IMR-90 (cell line): ENCODE measurements around the gene LCMT2. TPM values are rescaled to one million over a fixed set of nuclear protein-coding genes. Genes with fewer than 3 reads are reported as not detected.

Experiments used
- ATAC-seq: fragments of 200-7000 bp; cut with Tn5 transposase; 2 replicates; pipeline ENCODE4 v1.9.1; 2020; ENCODE audit warnings: low read depth, mild to moderate bottlenecking, moderate library complexity
- BruUV-seq: library from RNA; stranded (reverse); fragments of 400-500 nt; replicated peaks from 2 replicates; lab custom pipeline; 2021; lab: Mats Ljungman, UMichigan
- CTCF ChIA-PET: fragments of 300-600 bp; formaldehyde crosslinking; extraction: SDS; loops from one replicate; lab custom pipeline; 2021; ENCODE audit warnings: antibody characterized with exemption; lab: Yijun Ruan, JAX
- POLR2A ChIA-PET: fragments of 300-600 bp; sonication (Branson Sonifier 250); formaldehyde crosslinking; loops from one replicate; lab custom pipeline; 2022; ENCODE audit warnings: antibody characterized with exemption; ENCODE audit not compliant: unreplicated experiment; lab: Charles Lee
- DNase-seq: peaks from one replicate; pipeline ENCODE4 v3.0.0; 2013
- H2AFZ ChIP-seq: replicated peaks from 2 replicates; pipeline ENCODE3; 2013; ENCODE audit warnings: low read length, mild to moderate bottlenecking; ENCODE audit not compliant: poor library complexity
- H2AK5ac ChIP-seq: 2 replicates; pipeline ENCODE4 v1.6.1; 2013; ENCODE audit warnings: low read depth, low read length, inconsistent platforms
- H2AK9ac ChIP-seq: replicated peaks from 2 replicates; pipeline ENCODE3; 2013; ENCODE audit warnings: mild to moderate bottlenecking, low read depth, low read length, moderate library complexity; ENCODE audit not compliant: poor library complexity
- H2BK120ac ChIP-seq: 2 replicates; pipeline ENCODE4 v1.6.1; 2013; ENCODE audit warnings: low read depth, low read length, inconsistent platforms
- H2BK15ac ChIP-seq: 3 replicates; pipeline ENCODE4 v1.6.1; 2013; ENCODE audit warnings: low read depth, low read length, inconsistent platforms
- H2BK20ac ChIP-seq: 2 replicates; pipeline ENCODE4 v1.6.1; 2013; ENCODE audit warnings: low read depth, mild to moderate bottlenecking, inconsistent platforms, low read length, moderate library complexity
- H2BK5ac ChIP-seq: 2 replicates; pipeline ENCODE4 v1.6.1; 2013; ENCODE audit warnings: mild to moderate bottlenecking, low read depth, low read length, inconsistent platforms; ENCODE audit not compliant: poor library complexity, severe bottlenecking
- H3K14ac ChIP-seq: replicated peaks from 2 replicates; pipeline ENCODE4 v1.6.1; 2013; ENCODE audit warnings: low read depth, low read length, inconsistent platforms
- H3K18ac ChIP-seq: 2 replicates; pipeline ENCODE4 v1.6.1; 2013; ENCODE audit warnings: low read depth, low read length, control low read depth
- H3K23ac ChIP-seq: 2 replicates; pipeline ENCODE4 v1.6.1; 2013; ENCODE audit warnings: low read depth, low read length, inconsistent platforms
- H3K27ac ChIP-seq: 2 replicates; pipeline ENCODE4 v1.5.1; 2013; ENCODE audit warnings: mild to moderate bottlenecking, control low read depth, low read length; ENCODE audit not compliant: insufficient read depth
- H3K27me3 ChIP-seq: 2 replicates; pipeline ENCODE4 v1.6.1; 2013; ENCODE audit warnings: low read length; ENCODE audit not compliant: control insufficient read depth, insufficient read depth
- H3K36me3 ChIP-seq: 2 replicates; pipeline ENCODE4 v1.6.1; 2013; ENCODE audit warnings: low read length, mixed read lengths; ENCODE audit not compliant: control insufficient read depth, insufficient read depth
- H3K4ac ChIP-seq: 2 replicates; pipeline ENCODE4 v1.6.1; 2013; ENCODE audit warnings: low read depth, low read length, inconsistent platforms
- H3K4me1 ChIP-seq: 2 replicates; pipeline ENCODE4 v1.6.1; 2013; ENCODE audit warnings: low read length, mixed read lengths; ENCODE audit not compliant: control insufficient read depth, insufficient read depth
- H3K4me2 ChIP-seq: 2 replicates; pipeline ENCODE4 v1.6.1; 2013; ENCODE audit warnings: low read depth, mild to moderate bottlenecking, control low read depth, low read length, moderate library complexity
- H3K4me3 ChIP-seq: 2 replicates; pipeline ENCODE4 v1.5.1; 2013; ENCODE audit warnings: low read depth, mild to moderate bottlenecking, control low read depth, low read length, moderate library complexity; ENCODE audit not compliant: insufficient read depth
- H3K56ac ChIP-seq: 2 replicates; pipeline ENCODE4 v1.6.1; 2013; ENCODE audit warnings: low read length, inconsistent platforms; ENCODE audit not compliant: insufficient read depth; ENCODE audit errors: extremely low read depth
- H3K79me1 ChIP-seq, 2 experiments: 2 replicates each; pipeline ENCODE4 v1.6.1; 2013; ENCODE audit warnings: low read length in 2 of 2, inconsistent platforms in 1 of 2, low read depth in 1 of 2
- H3K9ac ChIP-seq: 2 replicates; pipeline ENCODE4 v1.6.1; 2013; ENCODE audit warnings: low read depth, low read length, control low read depth
- H3K9me1 ChIP-seq: 2 replicates; pipeline ENCODE4 v1.6.1; 2013; ENCODE audit warnings: low read length, inconsistent platforms; ENCODE audit not compliant: insufficient read depth
- H3K9me3 ChIP-seq: 2 replicates; pipeline ENCODE4 v1.6.1; 2013; ENCODE audit warnings: low read length; ENCODE audit not compliant: control insufficient read depth, insufficient read depth
- H4K20me1 ChIP-seq: 2 replicates; pipeline ENCODE4 v1.6.1; 2013; ENCODE audit warnings: low read length, inconsistent platforms; ENCODE audit not compliant: insufficient read depth
- H4K5ac ChIP-seq: 2 replicates; pipeline ENCODE4 v1.6.1; 2013; ENCODE audit warnings: mild to moderate bottlenecking, low read depth, low read length, control low read depth
- H4K8ac ChIP-seq, 2 experiments: 2 replicates each; pipeline ENCODE4 v1.6.1; 2013; ENCODE audit warnings: low read depth in 2 of 2, low read length in 2 of 2, control low read depth in 1 of 2, inconsistent platforms in 1 of 2
- H4K91ac ChIP-seq: 2 replicates; pipeline ENCODE4 v1.6.1; 2013; ENCODE audit warnings: low read depth, low read length, inconsistent platforms; ENCODE audit not compliant: insufficient read depth
- RFX5 ChIP-seq: IDR thresholded peaks from 2 replicates; pipeline ENCODE4 v1.8.0; 2012; ENCODE audit warnings: low read depth, mild to moderate bottlenecking, low read length, moderate library complexity
- WGBS, 2 experiments: methylation state at CpG; one replicate each; pipeline versions ENCODE4 v1.1.5 to v1.1.7; 2013; ENCODE audit warnings: missing lambda C conversion rate in 2 of 2; ENCODE audit not compliant: insufficient read length in 1 of 2; ENCODE audit errors: extremely low coverage in 2 of 2; 5-methylcytosine and 5-hydroxymethylcytosine counted together
- dilution Hi-C: fragments of 300-500 bp; cut with HindIII; formaldehyde crosslinking; loops from one replicate; pipeline ENCODE4 v1.14.3; 2018; ENCODE audit warnings: low sequenced_read_pairs; ENCODE audit not compliant: unreplicated experiment
- in situ Hi-C: fragments of 300-500 bp; cut with MboI; formaldehyde crosslinking; loops from 3 replicates; pipeline ENCODE4 v1.14.3; 2019; ENCODE audit warnings: low sequenced_read_pairs, inconsistent platforms, mixed read lengths
- intact Hi-C: fragments of 100-400 bp; cut with micrococcal nuclease; formaldehyde crosslinking; loops from 2 replicates; pipeline ENCODE4 v1.10.0; 2022
- polyA plus RNA-seq, 3 experiments: library from polyadenylated mRNA; depleted of rRNA; stranded (reverse); fragments of >200 nt; gene quantifications; 2 replicates each; pipeline ENCODE4 v1.2.3, GENCODE V29; 2012; ENCODE audit warnings: low replicate concordance in 1 of 3
- total RNA-seq: library from RNA; depleted of rRNA; stranded (reverse); fragments of >200 nt; gene quantifications from 2 replicates; pipeline ENCODE4 v1.2.3, GENCODE V29; 2012

Gene LCMT2
- total and polyA plus RNA-seq, 2 of the 4 experiments (the other 2 are of a cell fraction) = 5.8 to 12.2 TPM

DNA sequence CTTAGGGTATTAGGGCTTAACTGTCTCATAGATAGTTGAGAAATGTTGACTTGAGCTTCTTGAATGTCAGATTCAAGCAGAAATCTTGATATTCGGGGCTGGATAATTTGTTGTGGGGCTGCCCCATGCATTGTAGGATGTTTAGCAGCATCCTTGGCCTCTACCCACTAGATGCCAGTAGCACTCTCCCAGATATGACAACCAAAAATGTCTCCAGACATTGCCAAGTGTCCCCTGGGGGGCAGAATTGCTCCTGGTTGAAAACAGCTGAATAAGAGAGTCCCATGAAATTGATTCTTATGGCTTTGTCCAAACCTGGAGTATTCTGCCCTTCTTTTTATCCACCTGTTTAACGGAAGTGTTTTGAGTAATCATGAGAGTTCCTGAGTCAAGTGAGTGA, 15.9 kb upstream of the LCMT2 start:
- peaks cover 10% of the 10 kb centered on the region for H3K36me3 ChIP-seq
- H3K79me1 ChIP-seq = no peaks in the 10 kb centered on the region
- TF ChIP-seq RFX5 = no peak
- no peak overlapping the region for H3K4me3 ChIP-seq
- no peak overlapping the region for H2BK20ac ChIP-seq
- no peak overlapping the region for H2AK5ac ChIP-seq
- no peak overlapping the region for H3K56ac ChIP-seq
- no peak overlapping the region for H2BK15ac ChIP-seq
- WGBS, 2 experiments = no CpG with 5 or more reads among the region's 2 CpGs
- no peak overlapping the region for H3K27ac ChIP-seq
- no peak for DNase-seq
- POLR2A ChIA-PET = no interaction called here
- H3K23ac ChIP-seq = no peak overlapping the region
- no peak overlapping the region for H2BK120ac ChIP-seq
- no peak overlapping the region for H4K8ac ChIP-seq
- no peaks in the 10 kb centered on the region for H3K4me1 ChIP-seq
- H4K5ac ChIP-seq = no peak overlapping the region
- BruUV-seq = no TSS peak
- H3K4me2 ChIP-seq = no peak overlapping the region
- H3K9me3 ChIP-seq = no peaks in the 10 kb centered on the region
- intact Hi-C loops (no loop called here), dilution Hi-C loops (no loop called here), in situ Hi-C loops (no loop called here)
- ATAC-seq = no peak
- no peak overlapping the region for H3K14ac ChIP-seq
- H3K4ac ChIP-seq = no peak overlapping the region
- H4K91ac ChIP-seq = no peak overlapping the region
- H3K18ac ChIP-seq = no peak overlapping the region
- no peak overlapping the region for H2AK9ac ChIP-seq
- H3K27me3 ChIP-seq = no peaks in the 10 kb centered on the region
- H3K9ac ChIP-seq = no peak overlapping the region
- H2AFZ ChIP-seq = no peak overlapping the region
- H2BK5ac ChIP-seq = no peak overlapping the region
- no peaks in the 10 kb centered on the region for H4K20me1 ChIP-seq
- CTCF ChIA-PET = interaction anchor here (0.8 to 0.9 kb wide), 2 partner anchors 15 to 24 kb away, joined by 3 read pairs; partner anchors contain the start of gene ZSCAN29
- no peaks in the 10 kb centered on the region for H3K9me1 ChIP-seq
